Hepatocyte (in vitro differentiated cells): ENCODE measurements around the gene GPRC5D. TPM values are rescaled to one million over a fixed set of nuclear protein-coding genes. Genes with fewer than 3 reads are reported as not detected.

ENCODE experiments used
- DNase-seq: peaks from one replicate; pipeline ENCODE4 v3.0.0-alpha.2; 2016; ENCODE audit warnings: low spot score
- H2AFZ ChIP-seq: fragments of 200-600 bp; sonication (generic); 2 replicates; pipeline ENCODE4 v1.6.0; 2016; ENCODE audit warnings: antibody characterized with exemption, mild to moderate bottlenecking
- H3K27ac ChIP-seq: fragments of 200-600 bp; sonication (generic); 2 replicates; pipeline ENCODE4 v1.5.1; 2016; ENCODE audit warnings: mild to moderate bottlenecking
- H3K27me3 ChIP-seq: fragments of 200-600 bp; sonication (generic); 2 replicates; pipeline ENCODE4 v1.6.1; 2016
- H3K36me3 ChIP-seq: fragments of 200-600 bp; sonication (generic); replicated peaks from 2 replicates; pipeline ENCODE4 v1.5.1; 2016; ENCODE audit warnings: low read depth; ENCODE audit not compliant: insufficient read depth
- H3K4me1 ChIP-seq: fragments of 200-600 bp; sonication (generic); 2 replicates; pipeline ENCODE4 v1.5.1; 2016; ENCODE audit warnings: mild to moderate bottlenecking, moderate library complexity; ENCODE audit not compliant: insufficient read depth
- H3K4me2 ChIP-seq: fragments of 200-600 bp; sonication (generic); 2 replicates; pipeline ENCODE4 v1.6.0; 2016
- H3K4me3 ChIP-seq: fragments of 200-600 bp; sonication (generic); 2 replicates; pipeline ENCODE4 v1.5.1; 2016; ENCODE audit warnings: mild to moderate bottlenecking
- H3K79me2 ChIP-seq: fragments of 200-600 bp; sonication (generic); 2 replicates; pipeline ENCODE4 v1.6.0; 2017; ENCODE audit warnings: mild to moderate bottlenecking
- H3K9me2 ChIP-seq: fragments of 200-600 bp; sonication (generic); replicated peaks from 2 replicates; pipeline ENCODE4 v1.6.0; 2017; ENCODE audit warnings: mild to moderate bottlenecking; ENCODE audit not compliant: insufficient read depth
- H3K9me3 ChIP-seq: fragments of 200-600 bp; sonication (generic); 2 replicates; pipeline ENCODE4 v1.5.1; 2016; ENCODE audit warnings: low read depth, mild to moderate bottlenecking
- H4K20me1 ChIP-seq: fragments of 200-600 bp; sonication (generic); 2 replicates; pipeline ENCODE4 v1.6.0; 2016; ENCODE audit warnings: mild to moderate bottlenecking; ENCODE audit not compliant: insufficient read depth, poor library complexity, severe bottlenecking
- CTCF ChIP-seq: fragments of 200-600 bp; sonication (generic); IDR thresholded peaks from 2 replicates; pipeline ENCODE4 v1.5.1; 2016; ENCODE audit warnings: antibody characterized with exemption, mild to moderate bottlenecking; ENCODE audit not compliant: poor library complexity
- EZH2 ChIP-seq: fragments of 200-600 bp; sonication (generic); IDR thresholded peaks from 2 replicates; pipeline ENCODE4 v1.6.1; 2016; ENCODE audit warnings: antibody characterized with exemption, mild to moderate bottlenecking, borderline replicate concordance
- EZH2phosphoT487 ChIP-seq: fragments of 200-600 bp; sonication (generic); IDR thresholded peaks from one replicate; pipeline ENCODE4 v1.6.1; 2018; ENCODE audit warnings: antibody characterized with exemption, mild to moderate bottlenecking, low read depth, moderate library complexity; ENCODE audit not compliant: unreplicated experiment, severe bottlenecking
- WGBS: methylation state at CpG from one replicate; pipeline ENCODE4 v1.1.6; 2016; ENCODE audit warnings: low lambda C conversion rate; ENCODE audit errors: missing lambda C conversion rate; 5-methylcytosine and 5-hydroxymethylcytosine counted together
- polyA plus RNA-seq: library from polyadenylated mRNA; unstranded; fragments of >200 nt; fragmentation: Nextera tagmentation; extraction: Ambion mirVana; gene quantifications from 2 replicates; pipeline ENCODE4 v1.2.1, GENCODE V29; 2016
- total RNA-seq: library from RNA; depleted of rRNA; stranded (reverse); fragments of >200 nt; gene quantifications from 2 replicates; pipeline ENCODE4 v1.2.3, GENCODE V29; 2014

GPRC5D gene
- total and polyA plus RNA-seq, 2 experiments from 2014 or later: not detected

GRCh38 chr12:12979731-12980259, 27.8 kb upstream of the GPRC5D start:
- H3K79me2 ChIP-seq: no peaks in the 10 kb centered on the region
- H3K4me3 ChIP-seq: no peak overlapping the region
- peak overlapping the region; percentile 88 for H3K27ac ChIP-seq
- no peaks in the 10 kb centered on the region for H3K9me2 ChIP-seq
- TF ChIP-seq EZH2: no peak
- no peak for TF ChIP-seq CTCF
- no peak for TF ChIP-seq EZH2phosphoT487
- no peaks in the 10 kb centered on the region for H3K27me3 ChIP-seq
- H4K20me1 ChIP-seq: no peaks in the 10 kb centered on the region
- H2AFZ ChIP-seq: no peak overlapping the region
- H3K4me1 ChIP-seq: no peaks in the 10 kb centered on the region
- H3K36me3 ChIP-seq: no peaks in the 10 kb centered on the region
- peak; percentile 79 for DNase-seq
- H3K9me3 ChIP-seq: no peaks in the 10 kb centered on the region
- H3K4me2 ChIP-seq: peak overlapping the region; percentile 15
- WGBS: 44% methylated on average over 4 of the region's 4 CpGs

GRCh38 chr12:12979126-12979525, 27.2 kb upstream of the GPRC5D start:
- Histone ChIP-seq H3K4me2 (peak overlapping the region; percentile 44), H3K79me2 (no peaks in the 10 kb centered on the region), H4K20me1 (no peaks in the 10 kb centered on the region), H3K9me2 (no peaks in the 10 kb centered on the region), H3K9me3 (no peaks in the 10 kb centered on the region), H2AFZ (no peak overlapping the region), H3K27me3 (no peaks in the 10 kb centered on the region), H3K4me3 (no peak overlapping the region), H3K27ac (peak overlapping the region; percentile 88), H3K36me3 (peaks cover 4% of the 10 kb centered on the region), H3K4me1 (no peaks in the 10 kb centered on the region)
- peak; percentile 36 for DNase-seq
- WGBS: 70% methylated on average over 4 of the region's 4 CpGs
- no peak for TF ChIP-seq EZH2phosphoT487
- no peak for TF ChIP-seq CTCF
- TF ChIP-seq EZH2: no peak

- H3K79me2 ChIP-seq: no peaks in the 10 kb centered on the region
- H3K27me3 ChIP-seq: no peaks in the 10 kb centered on the region
- no peak overlapping the region for H3K27ac ChIP-seq
- no peak overlapping the region for H3K4me3 ChIP-seq
- H3K36me3 ChIP-seq: peaks cover 4% of the 10 kb centered on the region
- no peaks in the 10 kb centered on the region for H3K9me2 ChIP-seq
- no peak overlapping the region for H3K4me2 ChIP-seq
- no peak overlapping the region for H2AFZ ChIP-seq
- 81% methylated on average over 4 of the region's 4 CpGs for WGBS
- no peaks in the 10 kb centered on the region for H3K4me1 ChIP-seq
- H4K20me1 ChIP-seq: no peaks in the 10 kb centered on the region
- no peak for DNase-seq
- no peak for TF ChIP-seq CTCF
- TF ChIP-seq EZH2: no peak
- TF ChIP-seq EZH2phosphoT487: no peak
- H3K9me3 ChIP-seq: peaks cover 4% of the 10 kb centered on the region
Measured at GRCh38 chr12:12977231-12977630, 25.3 kb upstream of the GPRC5D start.

- Histone ChIP-seq H3K9me2 (no peaks in the 10 kb centered on the region), H3K36me3 (peaks cover 4% of the 10 kb centered on the region), H3K27me3 (no peaks in the 10 kb centered on the region), H3K4me2 (no peak overlapping the region), H3K4me3 (no peak overlapping the region), H3K27ac (no peak overlapping the region), H4K20me1 (no peaks in the 10 kb centered on the region), H3K4me1 (no peaks in the 10 kb centered on the region), H3K79me2 (no peaks in the 10 kb centered on the region), H2AFZ (no peak overlapping the region), H3K9me3 (peaks cover 4% of the 10 kb centered on the region)
- DNase-seq: no peak
- 90% methylated on average over 2 of the region's 2 CpGs for WGBS
- TF ChIP-seq EZH2phosphoT487: no peak
- TF ChIP-seq CTCF: no peak
- TF ChIP-seq EZH2: no peak
Measured at GRCh38 chr12:12976366-12976765, 24.4 kb upstream of the GPRC5D start.
